ENCODE data around the gene SMYD3. TPM values are rescaled to one million over a fixed set of nuclear protein-coding genes. Genes with fewer than 3 reads are reported as not detected.

The SMYD3 gene
- total RNA-seq, 1 experiment from 2014 or later: 17.4 TPM

DNA sequence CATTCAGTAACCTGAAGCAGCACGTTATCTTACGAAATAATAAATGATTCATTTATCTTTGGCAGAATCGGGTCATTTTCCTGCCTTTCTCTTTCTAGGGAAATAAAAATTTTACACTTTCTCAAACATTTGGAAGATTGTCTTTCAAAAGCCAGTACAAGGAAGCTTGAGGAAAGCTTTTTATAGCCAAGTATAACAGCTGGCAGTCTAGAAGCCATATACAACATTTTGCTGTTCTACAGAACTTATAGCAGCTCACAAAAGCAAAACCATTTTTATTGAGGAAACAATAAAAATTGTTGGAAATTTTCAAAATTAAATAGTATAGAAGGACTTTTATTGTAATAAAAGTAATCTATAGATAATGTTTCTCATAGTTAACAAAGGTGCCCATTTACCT lies 448.6 kb downstream of the SMYD3 start:
- POLR2A ChIA-PET: no interaction called here
- CTCF ChIA-PET: no interaction called here
- in situ Hi-C loops (cut with HindIII; ENCODE audit: low pct_unique_long_range_greater_than_20kb, low sequenced_read_pairs) (no loop called here), intact Hi-C loops (cut with micrococcal nuclease; ENCODE audit: unreplicated experiment) (no loop called here)
- BruUV-seq (replicated peaks): no TSS peak
- H3K4me1 ChIP-seq (ENCODE audit: control insufficient read depth, insufficient read depth, low read length): no peaks in the 10 kb centered on the region
- DNase-seq (ENCODE audit: low read depth, low spot score): no peak
- no peak overlapping the region for H3K27ac ChIP-seq (ENCODE audit: low read length)
- no peaks in the 10 kb centered on the region for H3K9me3 ChIP-seq (ENCODE audit: control insufficient read depth, insufficient read depth, low read depth, low read length)
- no peak overlapping the region for H3K4me3 ChIP-seq (ENCODE audit: low read depth in 2 of 2, low read length in 2 of 2)
- ATAC-seq: no peak
- no peak for TF ChIP-seq REST (IDR thresholded peaks at IDR 0.05; ENCODE audit: insufficient read depth in 1 of 2, low read depth in 2 of 2, low read length in 1 of 2)
- TF ChIP-seq, protein P1, sequence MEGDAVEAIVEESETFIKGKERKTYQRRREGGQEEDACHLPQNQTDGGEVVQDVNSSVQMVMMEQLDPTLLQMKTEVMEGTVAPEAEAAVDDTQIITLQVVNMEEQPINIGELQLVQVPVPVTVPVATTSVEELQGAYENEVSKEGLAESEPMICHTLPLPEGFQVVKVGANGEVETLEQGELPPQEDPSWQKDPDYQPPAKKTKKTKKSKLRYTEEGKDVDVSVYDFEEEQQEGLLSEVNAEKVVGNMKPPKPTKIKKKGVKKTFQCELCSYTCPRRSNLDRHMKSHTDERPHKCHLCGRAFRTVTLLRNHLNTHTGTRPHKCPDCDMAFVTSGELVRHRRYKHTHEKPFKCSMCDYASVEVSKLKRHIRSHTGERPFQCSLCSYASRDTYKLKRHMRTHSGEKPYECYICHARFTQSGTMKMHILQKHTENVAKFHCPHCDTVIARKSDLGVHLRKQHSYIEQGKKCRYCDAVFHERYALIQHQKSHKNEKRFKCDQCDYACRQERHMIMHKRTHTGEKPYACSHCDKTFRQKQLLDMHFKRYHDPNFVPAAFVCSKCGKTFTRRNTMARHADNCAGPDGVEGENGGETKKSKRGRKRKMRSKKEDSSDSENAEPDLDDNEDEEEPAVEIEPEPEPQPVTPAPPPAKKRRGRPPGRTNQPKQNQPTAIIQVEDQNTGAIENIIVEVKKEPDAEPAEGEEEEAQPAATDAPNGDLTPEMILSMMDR (IDR thresholded peaks at IDR 0.05): no peak
- no peak for TF ChIP-seq POLR2AphosphoS5 (IDR thresholded peaks at IDR 0.05; ENCODE audit: low read depth, low read length)
- no peak for TF ChIP-seq SIN3A (IDR thresholded peaks at IDR 0.05; ENCODE audit: borderline replicate concordance, insufficient read depth, low read depth, low read length)
- no peak for TF ChIP-seq TCF7L2 (IDR thresholded peaks at IDR 0.05; ENCODE audit: low read depth, low read length)
- no peaks in the 10 kb centered on the region for H3K36me3 ChIP-seq (ENCODE audit: control insufficient read depth, insufficient read depth, low read length)
- no peaks in the 10 kb centered on the region for H3K27me3 ChIP-seq (ENCODE audit: control insufficient read depth, insufficient read depth, low read length)

DNA sequence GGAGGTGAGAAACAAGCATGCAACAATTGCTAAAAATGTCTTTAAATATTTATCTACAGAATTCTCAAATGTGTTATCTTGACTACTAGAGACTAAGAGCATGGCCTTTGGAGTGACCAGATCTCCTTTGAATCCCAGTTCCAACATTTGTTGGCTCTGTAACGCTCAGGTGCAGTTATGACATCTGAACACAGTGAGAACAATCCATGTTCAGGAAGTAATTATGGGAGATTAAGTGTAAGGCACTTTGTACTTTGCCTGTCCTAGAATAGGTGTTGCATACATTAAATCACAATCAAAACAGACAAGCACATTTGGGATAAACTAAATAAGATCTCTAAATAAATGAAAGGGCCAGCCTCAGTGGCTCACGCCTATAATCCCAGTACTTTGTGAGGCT lies 454.5 kb downstream of the SMYD3 start:
- POLR2A ChIA-PET: no interaction called here
- no peak for TF ChIP-seq TCF7L2 (IDR thresholded peaks at IDR 0.05; ENCODE audit: low read depth, low read length)
- no peak for TF ChIP-seq REST (IDR thresholded peaks at IDR 0.05; ENCODE audit: insufficient read depth in 1 of 2, low read depth in 2 of 2, low read length in 1 of 2)
- TF ChIP-seq, protein P1 (IDR thresholded peaks at IDR 0.05): no peak
- no peak for TF ChIP-seq POLR2AphosphoS5 (IDR thresholded peaks at IDR 0.05; ENCODE audit: low read depth, low read length)
- no peak for TF ChIP-seq SIN3A (IDR thresholded peaks at IDR 0.05; ENCODE audit: borderline replicate concordance, insufficient read depth, low read depth, low read length)
- CTCF ChIA-PET: no interaction called here
- DNase-seq (ENCODE audit: low read depth, low spot score): no peak
- Histone ChIP-seq H3K36me3 (ENCODE audit: control insufficient read depth, insufficient read depth, low read length) (no peaks in the 10 kb centered on the region), H3K4me1 (ENCODE audit: control insufficient read depth, insufficient read depth, low read length) (no peaks in the 10 kb centered on the region), H3K27ac (ENCODE audit: low read length) (no peak overlapping the region), H3K27me3 (ENCODE audit: control insufficient read depth, insufficient read depth, low read length) (no peaks in the 10 kb centered on the region), H3K9me3 (ENCODE audit: control insufficient read depth, insufficient read depth, low read depth, low read length) (no peaks in the 10 kb centered on the region), H3K4me3 (ENCODE audit: low read depth in 2 of 2, low read length in 2 of 2) (no peak overlapping the region)
- intact Hi-C loops (cut with micrococcal nuclease; ENCODE audit: unreplicated experiment): no loop called here
- ATAC-seq: no peak
- in situ Hi-C loops (cut with HindIII; ENCODE audit: low pct_unique_long_range_greater_than_20kb, low sequenced_read_pairs): no loop called here
- no TSS peak for BruUV-seq (replicated peaks)

Data from Panc1 (cell line).